GM18511 (cell line): ENCODE measurements around the gene EIPR1.
"Not testable (repeated sequence)": the region's sequence is repeated elsewhere in the genome, so short reads cannot be mapped to it uniquely, and the experiment has no call there.

Source experiments
- ATAC-seq: cut with Tn5 transposase; IDR thresholded peaks from one replicate; pipeline ENCODE4 v1.9.1; 2021; ENCODE audit warnings: mild to moderate bottlenecking, moderate library complexity; ENCODE audit not compliant: unreplicated experiment

EIPR1 gene

DNA sequence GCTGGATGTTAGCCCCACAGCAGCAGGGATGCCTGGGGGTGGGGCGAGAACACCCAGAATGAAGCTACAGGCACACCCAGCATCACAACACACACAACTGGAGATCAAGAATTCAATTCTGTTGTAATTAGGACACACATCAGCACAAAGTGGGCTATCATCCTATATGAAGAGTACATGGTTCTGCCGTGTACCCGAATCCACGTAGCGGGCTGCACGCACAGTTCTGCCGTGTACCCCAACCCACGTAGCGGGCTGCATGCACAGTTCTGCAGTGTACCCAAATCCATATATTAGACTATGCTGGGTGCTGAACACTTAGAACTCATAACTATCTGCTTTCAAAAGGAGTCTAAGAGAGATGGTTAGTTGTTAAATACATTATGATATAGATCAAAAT, 86.5 kb downstream of the EIPR1 start:
- ATAC-seq, result no peak

DNA sequence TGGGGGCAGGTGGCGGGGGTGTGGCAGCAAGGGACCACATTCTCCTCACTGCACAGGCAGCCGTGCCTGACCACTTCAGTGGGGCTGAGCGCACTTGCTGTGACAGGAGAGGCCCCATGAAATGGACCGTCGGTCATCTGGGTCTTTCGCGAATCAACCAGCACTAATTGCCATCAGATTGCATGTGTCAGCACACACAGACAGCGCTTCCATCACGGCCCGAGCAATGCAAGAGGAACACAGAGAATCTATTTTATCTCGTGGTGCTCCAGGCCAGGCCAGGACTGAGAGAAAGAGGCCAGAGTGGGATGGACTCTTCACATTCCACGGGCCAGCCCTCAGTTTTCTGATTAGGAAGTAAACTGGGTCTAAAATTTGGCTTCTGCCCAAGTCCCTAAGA, 87.0 kb downstream of the EIPR1 start:
- ATAC-seq, result no peak

DNA sequence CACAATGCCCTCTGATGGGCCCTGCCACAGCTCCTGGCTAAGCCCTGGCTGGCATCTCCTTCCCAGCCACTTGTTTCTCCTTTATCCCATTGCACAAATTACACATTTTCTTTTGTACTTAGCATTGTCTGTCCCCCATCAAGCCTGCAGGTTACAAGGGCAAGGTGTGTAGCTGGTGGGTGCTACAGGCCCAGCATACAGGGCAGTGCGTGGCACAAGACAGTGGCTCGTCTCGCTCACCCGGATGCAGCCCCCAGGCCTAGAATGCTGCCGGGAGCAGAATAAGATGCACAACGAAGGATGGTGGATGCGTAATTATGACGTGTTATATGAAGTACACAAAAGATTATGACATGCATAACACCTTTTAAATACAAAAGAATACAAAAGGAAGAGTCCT, 87.6 kb downstream of the EIPR1 start:
- no peak for ATAC-seq

DNA sequence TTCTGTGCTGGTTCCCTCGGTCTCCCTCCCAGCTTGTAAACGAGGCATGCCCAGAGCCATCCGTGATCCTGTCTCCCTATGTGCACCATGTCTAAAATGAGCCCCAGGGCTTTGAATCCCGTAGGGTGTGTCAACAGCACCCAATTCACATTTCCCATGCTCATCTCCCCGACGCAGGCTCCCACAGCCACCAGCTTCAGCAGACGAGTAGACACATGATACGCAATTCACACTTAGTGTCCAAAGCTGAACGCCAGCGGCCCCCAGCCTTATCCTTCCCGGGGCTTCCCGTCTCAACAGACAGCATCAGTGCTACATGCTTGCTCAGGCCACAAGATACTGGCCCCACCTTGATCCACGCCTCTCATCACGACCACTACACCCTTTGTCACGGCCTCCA, 88.1 kb downstream of the EIPR1 start:
- ATAC-seq, result no peak

DNA sequence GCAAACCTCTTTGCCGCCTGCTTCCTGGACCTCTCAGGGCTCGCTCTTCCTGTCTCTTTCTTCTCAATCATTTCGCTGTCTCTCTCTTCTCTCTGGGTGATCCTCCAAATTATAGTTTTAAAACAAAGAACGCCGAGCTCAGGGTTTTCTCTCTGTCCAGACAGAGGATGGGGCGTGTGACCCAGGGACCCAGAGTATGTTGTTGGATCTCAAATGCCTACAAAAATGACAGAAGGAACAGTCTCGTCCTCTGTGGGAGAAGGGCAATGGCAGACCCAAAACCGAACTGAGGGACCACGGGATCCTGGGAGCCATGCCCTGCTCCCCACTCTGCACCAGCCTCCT, 88.5 kb downstream of the EIPR1 start:
- ATAC-seq, result no peak

DNA sequence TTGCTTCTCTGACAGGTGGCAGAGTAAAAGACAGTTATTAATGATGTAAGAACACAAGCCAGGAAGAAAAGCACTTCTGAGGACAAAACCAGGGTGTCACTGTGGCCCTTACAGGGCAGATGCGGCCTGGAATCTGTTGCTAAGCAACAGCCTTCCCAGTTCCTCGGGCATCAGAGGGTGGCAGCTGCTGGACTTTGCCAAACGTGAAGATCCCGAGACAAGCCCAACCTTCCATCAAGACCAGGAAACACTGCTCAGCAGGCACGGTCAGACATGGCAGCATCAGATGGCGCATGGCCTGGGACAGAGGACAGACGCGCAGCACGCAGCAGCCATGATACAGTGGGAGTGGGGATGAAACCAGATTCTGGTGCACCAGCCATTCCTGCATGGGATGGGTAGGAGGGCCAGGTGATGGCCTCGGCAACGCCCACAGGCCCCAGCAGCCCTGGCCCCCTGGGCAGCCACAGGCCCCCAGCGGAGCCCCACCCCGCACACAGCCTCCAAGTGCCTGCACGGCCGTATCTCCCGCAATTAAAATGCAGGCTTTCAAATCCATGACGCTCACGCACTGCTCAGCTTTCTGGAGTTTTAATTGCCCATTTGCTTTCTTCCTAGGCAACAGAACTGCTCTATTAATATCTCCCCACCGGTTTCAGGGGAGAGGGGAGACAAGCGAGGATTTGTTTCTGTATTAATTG, 89.0 kb downstream of the EIPR1 start:
- no peak for ATAC-seq

DNA sequence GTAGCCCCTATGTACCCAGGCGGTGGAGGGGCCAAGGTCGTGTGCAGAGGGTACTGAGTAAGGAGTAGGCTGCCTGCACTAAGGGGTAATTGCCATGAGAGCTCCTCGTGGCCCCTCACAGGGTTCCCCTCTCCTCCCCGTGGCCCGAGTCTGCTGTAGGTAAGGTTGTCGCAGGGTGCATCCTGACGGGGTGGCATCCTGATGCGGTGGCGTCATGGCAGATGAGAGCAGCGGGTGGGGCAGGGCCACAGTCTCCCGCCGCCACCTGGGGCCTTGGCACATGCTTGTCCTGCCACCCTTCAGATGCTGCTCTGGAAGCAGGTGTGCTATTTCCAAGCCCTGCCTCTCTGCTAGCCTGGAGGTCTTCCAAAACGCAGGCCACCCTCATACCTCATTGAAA, 89.7 kb downstream of the EIPR1 start:
- no peak for ATAC-seq

DNA sequence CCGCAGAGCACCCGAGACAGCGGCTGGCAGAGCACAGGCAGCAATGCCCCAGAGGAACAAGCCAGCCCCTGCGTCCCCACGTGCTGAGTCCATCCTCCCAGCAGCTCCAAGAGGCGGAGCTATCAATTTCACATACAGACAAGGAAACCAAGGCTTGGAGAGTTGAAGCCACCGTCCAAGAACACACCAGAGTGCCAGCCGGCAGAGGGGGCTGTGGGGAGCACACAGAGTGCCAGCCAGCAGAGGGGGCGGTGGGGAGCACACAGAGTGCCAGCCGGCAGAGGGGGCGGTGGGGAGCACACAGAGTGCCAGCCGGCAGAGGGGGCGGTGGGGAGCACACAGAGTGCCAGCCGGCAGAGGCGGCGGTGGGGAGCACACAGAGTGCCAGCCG, 91.0 kb downstream of the EIPR1 start:
- ATAC-seq, result not testable (repeated sequence)

DNA sequence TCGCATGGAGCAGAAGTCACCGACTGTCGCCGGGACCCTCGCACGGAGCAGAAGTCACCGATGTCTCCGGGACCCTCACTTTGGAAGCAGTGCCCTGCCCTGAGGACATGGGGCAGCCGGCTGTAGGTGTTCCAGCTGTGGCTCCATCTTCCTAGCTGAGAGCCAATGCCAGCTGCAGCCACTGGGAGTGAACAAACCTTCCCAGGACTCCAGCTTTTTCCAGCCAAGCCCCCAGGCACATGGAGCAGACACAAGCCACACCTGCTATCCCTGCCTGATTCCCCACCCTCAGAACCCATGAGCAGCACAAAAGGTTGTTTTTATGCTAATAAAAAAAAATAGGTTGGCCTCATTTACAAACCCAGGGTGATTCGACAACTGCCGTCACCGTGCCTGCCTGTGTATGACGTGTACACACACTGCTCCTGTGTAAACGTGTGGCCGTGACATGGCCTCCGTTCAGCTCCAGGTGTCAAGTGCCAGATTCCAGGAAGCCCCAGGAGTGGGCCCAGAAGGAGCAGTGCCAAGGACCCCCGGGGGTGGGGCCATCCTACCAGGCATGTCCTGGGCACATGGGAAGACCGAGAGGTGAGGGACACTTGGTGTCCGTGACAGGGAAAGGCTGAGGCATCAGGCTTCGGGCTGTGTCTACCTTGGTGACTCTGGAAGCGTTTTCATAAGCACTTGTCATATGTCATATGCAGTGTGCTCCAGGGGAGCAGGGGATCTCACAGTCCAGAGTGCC, 91.5 kb downstream of the EIPR1 start:
- no peak for ATAC-seq

DNA sequence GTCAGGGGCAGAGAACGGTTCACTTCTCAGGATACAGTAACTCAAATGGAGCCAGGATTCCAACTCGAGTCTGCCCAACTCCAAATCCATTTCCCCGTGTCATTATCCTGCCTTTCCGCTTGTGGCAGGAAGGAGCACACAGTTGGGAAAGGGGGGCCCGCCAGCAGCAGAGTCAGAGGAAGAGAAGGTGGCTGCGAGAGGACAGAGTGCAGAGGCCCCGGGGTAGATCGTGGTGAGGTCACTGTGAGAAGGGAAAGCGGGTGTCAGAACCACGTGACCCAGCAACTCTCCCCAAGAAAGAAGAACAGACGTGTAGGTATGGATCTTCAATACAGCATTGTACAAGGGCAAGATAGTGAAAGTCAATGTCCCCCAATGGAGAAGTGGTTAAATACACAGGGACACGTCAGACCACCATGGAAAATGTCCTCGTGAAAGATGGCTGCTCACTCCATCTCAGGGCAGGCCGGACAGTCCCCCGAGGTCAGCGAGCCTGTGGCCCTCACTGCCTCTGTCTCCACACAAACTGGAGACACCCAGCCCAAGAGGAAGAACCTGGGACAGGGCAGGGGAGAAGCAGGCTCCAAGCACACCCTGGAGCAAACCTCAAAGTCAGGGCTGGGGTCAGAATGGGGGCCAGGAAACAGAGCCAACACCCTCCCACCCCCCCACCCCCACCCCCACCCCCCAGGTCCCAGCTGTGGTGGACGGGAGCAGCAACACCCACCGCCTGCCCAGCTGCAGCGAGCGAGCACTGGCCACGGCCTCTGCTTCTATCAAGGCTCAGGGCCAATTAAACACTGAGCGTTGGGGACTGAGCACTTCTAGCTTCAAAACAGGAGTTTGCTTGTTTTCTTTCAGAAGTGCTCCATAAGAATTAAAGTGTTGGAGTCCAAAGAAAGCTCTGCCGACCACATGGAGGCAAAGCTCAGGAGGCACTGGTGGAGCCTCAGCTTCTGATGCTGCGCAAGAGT, 92.7 kb downstream of the EIPR1 start:
- ATAC-seq, result no peak

DNA sequence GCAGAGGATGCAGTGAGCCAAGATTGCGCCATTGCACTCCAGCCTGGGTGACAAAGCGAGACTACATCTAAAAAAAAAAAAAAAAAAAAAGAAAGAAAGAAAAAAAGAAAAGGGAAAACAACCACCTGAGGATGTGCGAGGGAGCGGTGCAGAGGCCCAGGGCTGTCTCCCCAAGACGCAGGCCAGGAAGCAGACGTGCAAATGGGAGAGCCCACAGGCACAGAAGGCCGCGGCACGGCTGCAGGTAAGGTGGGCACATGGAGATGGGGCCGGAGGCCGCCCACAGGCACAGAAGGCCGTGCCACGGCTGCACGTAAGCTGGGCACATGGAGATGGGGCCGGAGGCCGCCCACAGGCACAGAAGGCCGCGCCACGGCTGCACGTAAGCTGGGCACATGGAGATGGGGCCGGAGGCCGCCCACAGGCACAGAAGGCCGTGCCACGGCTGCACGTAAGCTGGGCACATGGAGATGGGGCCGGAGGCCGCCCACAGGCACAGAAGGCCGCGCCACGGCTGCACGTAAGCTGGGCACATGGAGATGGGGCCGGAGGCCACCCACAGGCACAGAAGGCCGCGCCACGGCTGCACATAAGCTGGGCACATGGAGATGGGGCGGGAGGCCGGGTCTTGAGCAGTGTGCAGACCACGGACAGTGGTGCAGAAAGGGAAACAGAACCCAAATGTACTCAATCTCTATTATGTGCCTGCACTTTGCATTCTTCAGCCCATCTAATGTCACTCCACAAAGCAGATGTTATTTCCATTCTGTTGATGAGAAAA, 93.6 kb downstream of the EIPR1 start:
- ATAC-seq, result not testable (repeated sequence)

DNA sequence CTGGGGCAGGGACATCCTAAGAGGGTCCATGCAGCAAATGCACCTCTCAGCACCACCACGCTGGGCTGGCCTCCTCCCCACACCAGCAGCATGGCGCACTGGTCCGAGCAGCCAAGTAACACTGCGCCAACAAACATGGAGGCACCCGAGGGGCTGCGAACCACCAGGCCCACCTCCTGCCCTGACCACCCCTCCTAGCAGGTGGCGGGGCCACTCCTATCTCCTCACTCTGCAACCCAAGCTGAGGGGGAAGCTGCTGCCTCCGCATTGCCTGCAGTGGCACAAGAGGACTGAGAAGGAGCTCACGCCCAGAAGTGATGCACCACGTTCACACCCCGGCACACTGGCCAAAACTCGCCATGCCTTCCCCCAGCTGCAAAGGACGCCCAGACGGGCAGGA, 94.4 kb downstream of the EIPR1 start:
- no peak for ATAC-seq

DNA sequence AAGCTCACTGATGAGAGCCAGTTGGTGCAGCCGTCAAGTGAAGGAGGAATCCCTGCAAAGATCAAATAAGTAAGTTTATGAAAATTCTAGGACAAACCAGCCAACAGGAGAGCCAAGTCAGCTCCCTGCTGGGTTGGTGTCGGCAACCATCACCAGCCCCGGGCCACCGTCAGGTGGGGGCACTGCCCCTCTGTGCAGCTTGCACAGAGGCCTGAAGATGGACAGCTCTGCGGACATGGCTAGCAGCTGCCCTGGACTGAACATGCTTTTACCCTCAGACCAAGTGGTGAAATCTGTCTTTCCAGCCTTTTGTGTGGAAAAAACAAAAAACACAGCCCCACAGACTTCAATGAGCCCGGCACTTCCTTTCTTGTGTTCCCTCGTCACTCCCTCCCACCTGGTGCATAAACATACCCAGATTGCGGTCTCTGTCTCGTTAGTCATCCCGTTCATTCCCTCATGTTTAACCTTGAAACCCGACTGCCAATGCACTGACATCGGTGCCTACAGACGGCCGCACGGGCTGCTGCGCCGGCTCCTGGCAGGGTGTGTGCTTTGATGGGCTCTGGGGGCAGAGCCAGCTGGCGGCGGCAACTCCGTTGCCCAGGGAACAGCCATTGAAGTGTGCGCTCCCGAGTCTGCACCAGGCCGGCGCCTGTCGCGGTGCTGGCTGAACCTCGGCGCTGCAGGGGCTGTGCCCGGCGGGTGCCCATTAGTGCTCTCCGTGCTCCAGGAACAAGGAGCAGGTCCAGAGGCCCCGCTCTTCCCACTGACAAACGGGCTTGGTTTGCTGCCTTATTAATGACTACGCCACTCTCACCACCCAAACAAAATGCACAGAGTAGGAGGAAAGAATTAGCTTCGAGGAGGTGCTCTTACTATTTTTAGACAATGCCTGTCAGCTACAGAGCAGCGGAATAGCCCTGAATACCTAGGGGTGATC, 95.3 kb downstream of the EIPR1 start:
- no peak for ATAC-seq

DNA sequence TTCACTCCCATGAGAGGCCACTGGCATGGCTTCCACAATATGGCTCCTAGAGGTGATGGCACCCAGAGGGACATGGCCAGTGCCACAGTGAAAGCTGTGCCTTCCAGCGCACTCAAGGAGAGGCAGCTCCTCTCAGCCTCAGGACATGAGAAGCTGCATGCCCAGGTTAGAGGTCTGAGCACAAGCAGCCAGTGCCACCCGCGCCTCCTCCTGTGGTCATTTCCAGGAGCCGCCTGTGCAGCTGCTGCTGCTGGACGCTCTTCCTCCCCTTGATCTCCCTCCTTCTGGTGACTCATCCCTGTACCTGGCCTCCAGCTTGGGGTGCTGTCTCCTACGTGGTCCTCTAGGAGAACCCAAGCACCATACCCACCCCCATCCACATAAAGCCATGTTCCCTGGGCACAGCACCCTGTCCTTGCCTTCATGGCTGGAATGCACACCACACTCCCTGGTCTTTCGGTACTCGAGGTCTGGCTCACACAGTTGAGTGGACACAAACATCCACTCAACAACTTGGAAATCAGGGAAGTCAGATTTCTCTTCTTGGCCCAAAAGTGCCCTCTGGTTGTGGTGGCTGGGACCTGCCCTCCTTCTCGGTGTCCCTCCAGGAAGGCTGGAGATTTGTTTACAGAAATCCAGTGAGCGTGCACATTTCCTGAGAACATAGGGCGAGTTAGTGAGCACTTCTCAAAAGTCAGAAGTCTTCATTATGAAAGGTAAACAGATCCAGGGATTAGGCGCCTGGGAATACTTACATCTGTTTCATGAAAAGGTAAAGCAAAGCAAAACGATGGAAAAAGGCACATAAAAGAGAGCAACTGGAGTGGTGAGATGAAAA, 96.7 kb downstream of the EIPR1 start:
- ATAC-seq, result no peak

DNA sequence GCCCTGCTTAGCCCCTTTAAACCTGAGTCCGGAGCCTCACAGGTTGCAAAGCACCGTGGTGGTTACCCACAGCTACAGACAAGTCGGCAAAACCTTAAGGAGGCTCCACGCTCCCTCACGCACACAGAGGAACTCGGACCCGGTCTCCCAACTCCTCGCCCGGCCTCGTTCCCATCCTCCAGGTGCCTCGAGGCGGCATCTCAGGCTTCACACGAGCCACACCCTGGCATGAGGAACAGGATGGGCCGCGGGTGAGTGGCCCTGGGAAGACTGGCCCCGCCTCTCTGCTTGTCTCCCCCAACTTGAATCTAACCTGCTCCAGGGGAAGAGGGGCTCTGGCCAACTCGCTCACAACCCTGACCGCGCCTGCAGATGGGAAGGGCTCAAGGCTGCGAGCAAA, 97.4 kb downstream of the EIPR1 start:
- no peak for ATAC-seq

DNA sequence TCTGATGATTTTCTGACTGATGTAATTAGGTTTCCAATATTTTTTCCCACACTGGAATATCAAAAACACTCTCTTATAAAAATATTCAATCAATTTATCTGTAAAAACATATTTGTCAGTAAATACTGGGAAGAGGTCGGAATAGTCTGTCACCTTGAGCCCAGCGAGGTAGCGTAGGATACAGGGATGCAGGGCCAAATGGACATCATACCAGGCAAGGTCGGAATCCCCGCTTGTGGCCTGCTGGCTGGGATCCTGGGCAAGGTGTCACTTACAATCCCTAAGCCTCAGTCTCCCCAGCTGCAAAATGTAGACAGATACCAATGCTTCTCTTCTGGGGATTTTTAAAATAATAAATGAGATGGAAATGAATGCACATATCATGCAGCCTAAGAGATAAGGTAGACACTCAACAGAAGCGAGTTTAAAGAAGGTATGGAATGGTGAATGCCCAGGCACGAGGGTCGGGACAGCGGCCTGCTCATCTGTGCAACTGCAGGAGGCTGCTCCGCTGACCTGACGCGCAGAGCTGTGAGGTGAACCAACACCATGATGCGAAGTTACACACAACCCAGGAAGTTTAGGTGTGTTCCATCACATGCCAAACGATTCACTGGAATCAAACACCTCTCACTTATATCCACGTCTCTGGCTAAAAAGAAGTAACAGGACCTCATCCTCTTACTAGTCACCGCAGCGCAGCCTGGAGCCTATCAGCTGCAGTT, 98.2 kb downstream of the EIPR1 start:
- no peak for ATAC-seq

DNA sequence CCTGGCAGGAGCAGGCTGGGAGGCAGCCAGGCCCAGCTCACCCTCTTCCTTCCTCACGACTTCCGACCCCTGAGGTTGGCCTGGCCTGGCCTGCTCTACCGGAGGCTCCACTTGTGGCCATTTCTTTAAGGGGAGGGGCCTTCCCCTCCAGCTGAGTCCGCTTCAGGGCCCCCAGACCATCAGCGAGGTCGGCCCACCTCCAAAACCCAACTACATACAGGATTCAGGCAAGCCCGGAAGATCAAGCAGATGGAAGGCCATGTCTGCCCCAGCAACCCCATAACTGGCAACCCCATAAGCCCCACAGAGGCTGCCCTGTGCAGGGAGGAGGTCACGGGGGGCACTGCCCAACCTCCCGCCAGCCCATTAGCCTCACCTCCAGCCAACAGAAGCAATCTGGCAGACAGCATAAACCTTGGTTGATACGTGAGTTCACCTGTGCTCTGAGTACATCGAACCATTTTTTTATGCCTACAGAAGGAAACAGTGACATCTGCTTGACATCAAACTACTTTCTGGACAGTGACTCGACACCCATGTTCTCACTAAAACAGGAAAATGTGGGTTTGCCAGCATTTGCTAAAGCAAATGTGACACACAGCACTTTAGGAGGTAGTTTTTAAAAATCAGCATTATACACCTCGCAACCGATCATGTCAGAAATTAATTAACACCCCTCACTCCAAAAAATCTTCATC, 98.9 kb downstream of the EIPR1 start:
- ATAC-seq, result no peak
